Coronary artery (tissue), 2 donors: ENCODE results near the gene NEDD8.

Experiments
- DNase-seq: peaks from one replicate; pipeline ENCODE4 v3.0.0-alpha.2; 2017; ENCODE audit warnings: low spot score
- H3K27ac ChIP-seq, 2 donors: fragments of 200-600 bp; sonication (generic); one replicate each; pipeline ENCODE4 v1.5.1; 2016 to 2019
- H3K4me3 ChIP-seq: fragments of 200-600 bp; sonication (generic); 2 replicates; pipeline ENCODE4 v1.5.1; 2016; ENCODE audit warnings: mild to moderate bottlenecking, moderate library complexity
- CTCF ChIP-seq: fragments of 200-600 bp; sonication (generic); IDR thresholded peaks from one replicate; pipeline ENCODE4 v1.5.1; 2019; ENCODE audit warnings: antibody characterized with exemption

NEDD8 gene

DNA sequence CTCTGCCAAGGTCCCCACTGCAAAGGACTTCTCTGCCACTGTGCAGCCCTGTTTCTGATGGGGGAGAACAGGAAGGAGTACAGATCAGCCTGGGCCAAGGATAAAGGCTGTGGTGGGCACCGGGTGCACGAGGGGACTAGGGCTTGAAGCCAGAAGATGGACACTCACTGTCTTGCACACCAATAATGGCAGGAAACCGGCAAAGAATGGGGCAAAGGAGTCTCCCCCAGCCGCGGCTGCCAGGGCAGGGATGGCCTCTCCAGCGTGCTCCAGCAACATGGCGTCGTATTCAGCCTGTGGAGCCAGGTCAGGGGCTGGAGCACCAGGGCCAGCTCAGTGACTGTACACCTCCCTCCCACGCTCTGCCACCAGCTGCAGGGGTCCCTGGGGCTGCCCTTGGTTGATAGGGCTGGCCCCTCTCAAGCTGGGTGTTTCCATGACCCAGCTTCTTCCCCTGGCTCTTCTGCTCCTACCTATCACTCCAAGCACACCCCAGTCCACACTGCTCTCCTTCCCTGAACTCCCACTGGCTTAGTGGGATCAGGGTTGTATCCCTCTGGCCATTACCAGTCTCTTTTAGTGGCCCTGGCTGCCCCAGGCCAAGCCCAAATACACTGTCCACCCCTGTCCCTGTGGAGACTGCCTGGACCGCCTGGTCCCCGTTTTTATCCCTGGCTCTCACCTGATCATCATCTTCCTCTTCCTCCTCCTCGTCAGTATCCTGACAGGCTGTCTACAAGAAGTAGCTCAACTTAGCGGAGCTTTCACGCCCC, 49.9 kb downstream of the NEDD8 start:
- DNase-seq = peak; percentile 71
- no peak for TF ChIP-seq CTCF
- H3K4me3 ChIP-seq = no peak overlapping the region
- H3K27ac ChIP-seq = no peak overlapping the region

DNA sequence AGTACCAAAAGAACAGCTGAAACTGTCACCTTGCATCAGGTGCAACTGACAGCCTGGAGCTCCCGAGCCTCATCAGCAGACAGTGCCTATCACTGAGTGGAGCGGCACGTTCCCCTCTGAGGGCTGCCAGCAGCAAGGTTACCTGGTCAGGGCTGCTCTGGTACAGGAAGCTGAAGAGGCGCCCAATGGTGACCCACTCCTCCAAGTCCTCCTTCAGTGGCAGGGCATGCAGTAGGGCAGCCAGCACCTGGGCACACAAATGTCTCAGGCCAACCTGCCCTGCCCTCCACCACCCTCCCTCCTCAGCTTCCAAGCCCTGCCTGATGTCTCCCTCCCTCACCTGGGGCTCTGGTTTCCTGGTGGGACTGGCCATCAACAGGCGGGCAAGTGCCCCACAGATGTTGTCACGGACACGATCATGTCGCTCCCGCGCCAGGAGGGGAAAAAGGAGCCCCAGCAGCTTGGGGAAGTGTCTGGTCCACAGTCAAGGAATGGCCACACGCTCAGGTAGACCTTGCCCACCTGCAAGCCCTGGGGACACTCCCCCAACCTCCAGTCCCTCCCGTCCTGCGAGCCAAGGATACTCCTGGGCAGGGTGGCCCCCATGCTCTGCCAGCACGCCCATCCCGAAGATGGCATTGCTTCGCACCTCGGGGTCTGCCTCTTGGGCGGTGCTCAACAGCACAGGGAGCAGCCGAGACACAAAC, 50.6 kb downstream of the NEDD8 start:
- peak; percentile 70 for DNase-seq
- no peak overlapping the region for H3K27ac ChIP-seq
- H3K4me3 ChIP-seq = no peak overlapping the region
- no peak for TF ChIP-seq CTCF

GRCh38 chr14:24179961-24180796, 52.0 kb downstream of the NEDD8 start:
- Histone ChIP-seq H3K27ac (peak overlapping the region in 1 of 2 donors; percentile 77), H3K4me3 (no peak overlapping the region)
- TF ChIP-seq CTCF = no peak
- peak; percentile 74 for DNase-seq

DNA sequence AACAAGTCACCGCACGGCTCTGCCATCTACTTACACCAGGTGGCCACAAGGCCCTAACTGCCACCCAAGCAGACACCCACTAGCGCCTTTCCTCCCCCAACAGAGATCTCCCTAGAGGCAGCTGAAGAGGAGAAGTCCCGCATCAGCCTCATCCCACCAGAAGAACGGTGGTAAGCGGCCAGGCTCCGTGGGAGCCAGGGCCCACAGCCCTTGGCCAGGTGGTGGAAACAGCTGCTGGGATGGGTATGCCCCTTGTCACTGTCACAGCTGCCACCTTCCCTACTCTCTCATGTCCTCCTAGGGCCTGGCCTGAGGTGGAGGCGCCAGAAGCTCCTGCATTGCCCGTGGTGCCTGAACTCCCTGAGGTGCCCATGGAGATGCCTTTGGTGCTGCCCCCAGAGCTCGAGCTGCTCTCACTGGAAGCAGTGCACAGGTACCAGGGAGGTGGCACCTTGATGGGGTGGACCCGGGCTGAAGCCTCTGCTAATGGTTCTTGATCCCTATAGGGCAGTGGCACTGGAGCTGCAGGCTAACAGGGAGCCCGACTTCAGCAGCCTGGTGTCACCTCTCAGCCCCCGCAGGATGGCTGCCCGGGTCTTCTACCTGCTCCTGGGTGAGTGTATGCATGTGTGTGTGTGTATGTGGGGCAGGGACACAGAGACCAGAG, 52.7 kb downstream of the NEDD8 start:
- DNase-seq = peak; percentile 71
- peak overlapping the region in 1 of 2 donors; percentile 77 for H3K27ac ChIP-seq
- no peak overlapping the region for H3K4me3 ChIP-seq
- TF ChIP-seq CTCF = no peak

DNA sequence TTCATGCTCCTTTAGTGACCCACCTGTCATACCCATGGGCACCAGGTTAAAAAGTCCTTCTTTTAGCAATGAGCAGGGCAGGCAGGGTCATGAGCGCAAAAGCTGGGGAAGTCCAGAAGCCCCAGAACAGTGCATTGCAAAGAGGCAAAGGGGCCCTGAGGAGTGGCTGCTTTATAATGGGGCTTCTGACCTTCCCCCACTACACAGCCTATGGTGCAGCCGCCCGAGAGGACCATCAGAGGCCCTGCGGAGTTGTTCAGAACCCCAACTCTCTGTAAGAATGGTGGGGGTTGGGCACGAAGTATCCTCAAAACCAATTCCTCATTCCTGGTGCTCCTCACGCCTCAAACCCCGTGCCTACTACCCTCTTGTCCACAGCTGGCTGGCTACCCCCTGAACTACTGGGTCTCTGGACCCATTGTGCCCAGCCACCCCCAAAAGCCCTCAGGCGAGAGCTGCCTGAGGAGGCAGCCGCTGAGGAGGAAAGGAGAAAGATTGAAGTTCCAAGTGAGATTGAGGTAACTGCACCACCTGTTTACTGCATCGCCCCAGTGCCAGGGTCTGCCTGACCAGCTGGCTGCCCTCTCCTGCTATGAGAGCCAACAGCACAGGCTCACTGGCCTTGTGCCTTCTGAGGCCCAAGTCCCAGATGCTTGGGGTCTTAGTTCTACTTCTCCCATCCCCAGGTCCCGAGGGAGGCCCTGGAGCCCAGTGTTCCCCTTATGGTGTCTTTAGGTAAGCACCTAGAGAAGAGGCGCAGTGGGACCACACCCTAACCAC, 53.6 kb downstream of the NEDD8 start:
- TF ChIP-seq CTCF = no peak
- H3K4me3 ChIP-seq = no peak overlapping the region
- peak overlapping the region in 1 of 2 donors; percentile 77 for H3K27ac ChIP-seq
- DNase-seq = no peak

DNA sequence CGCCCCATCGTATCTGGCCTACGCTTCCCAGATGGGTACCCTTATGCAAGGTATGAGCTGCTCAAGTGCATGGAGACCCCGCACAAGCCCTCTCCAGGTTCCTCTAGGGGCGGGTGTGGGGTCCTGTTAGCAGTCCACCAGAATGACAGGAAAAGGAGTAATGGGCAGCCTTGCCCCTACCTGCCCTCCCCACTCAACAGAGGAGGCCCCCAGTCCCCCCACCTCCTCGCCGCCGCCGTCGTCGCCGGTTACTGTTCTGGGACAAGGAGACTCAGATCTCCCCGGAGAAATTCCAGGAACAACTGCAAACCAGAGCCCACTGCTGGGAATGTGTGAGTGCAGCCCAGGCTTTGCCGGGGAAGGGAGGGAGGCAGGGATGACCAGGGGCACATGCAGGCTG, 54.3 kb downstream of the NEDD8 start:
- no peak overlapping the region for H3K27ac ChIP-seq
- TF ChIP-seq CTCF = no peak
- DNase-seq = no peak
- H3K4me3 ChIP-seq = no peak overlapping the region
